Lower leg skin (tissue), 4 donors: ENCODE measurements around the gene PEX10. TPM values are rescaled to one million over a fixed set of nuclear protein-coding genes. Genes with fewer than 3 reads are reported as not detected.

Experiments
- DNase-seq, 2 donors: peaks; one replicate each; pipeline ENCODE4 v3.0.0-alpha.2; 2019; ENCODE audit warnings: low spot score in 2 of 2
- H3K4me3 ChIP-seq: fragments of 200-600 bp; sonication (generic); 2 replicates; pipeline ENCODE4 v1.5.1; 2017; ENCODE audit warnings: mild to moderate bottlenecking, low read depth; ENCODE audit not compliant: poor library complexity, severe bottlenecking
- POLR2A ChIP-seq, 2 donors: fragments of 450-650 bp; IDR thresholded peaks; one replicate each; pipeline ENCODE4 v1.6.1; 2016 to 2017; ENCODE audit warnings: antibody characterized with exemption in 2 of 2, mild to moderate bottlenecking in 1 of 2, moderate library complexity in 1 of 2
- WGBS, 2 donors: methylation state at CpG; one replicate each; pipeline ENCODE4 v1.1.5; 2018; 5-methylcytosine and 5-hydroxymethylcytosine counted together
- intact Hi-C: fragments of 100-400 bp; cut with DNase I; formaldehyde crosslinking; loops from one replicate; pipeline ENCODE4 v1.15.0; 2023; ENCODE audit warnings: low total_unique reads
- total RNA-seq, 4 donors: library from RNA; depleted of rRNA; stranded (reverse); fragments of >200 nt; gene quantifications; one replicate each; pipeline ENCODE4 v1.1.0, GENCODE V29; 2016
- TF ChIP-seq, protein P1 (sequence below), 3 donors: fragments of 450-650 bp; IDR thresholded peaks; one replicate each; pipeline ENCODE4 v1.5.1; 2016; ENCODE audit warnings: antibody characterized with exemption in 3 of 3, mild to moderate bottlenecking in 3 of 3, moderate library complexity in 2 of 3

Gene PEX10
- total RNA-seq, 4 donors from 2014 or later = 18.3 to 35.9 (median 27.7) TPM

GRCh38 chr1:2407166-2407990 lies 5.0 kb downstream of the PEX10 start:
- 78 to 89% methylated on average over 22 to 25 of the region's 25 CpGs for WGBS, 2 donors
- H3K4me3 ChIP-seq = no peak overlapping the region
- no peak for DNase-seq
- intact Hi-C loops = no loop called here
- TF ChIP-seq POLR2A (IDR thresholded peaks at IDR 0.05) = no peak
- TF ChIP-seq, protein P1, sequence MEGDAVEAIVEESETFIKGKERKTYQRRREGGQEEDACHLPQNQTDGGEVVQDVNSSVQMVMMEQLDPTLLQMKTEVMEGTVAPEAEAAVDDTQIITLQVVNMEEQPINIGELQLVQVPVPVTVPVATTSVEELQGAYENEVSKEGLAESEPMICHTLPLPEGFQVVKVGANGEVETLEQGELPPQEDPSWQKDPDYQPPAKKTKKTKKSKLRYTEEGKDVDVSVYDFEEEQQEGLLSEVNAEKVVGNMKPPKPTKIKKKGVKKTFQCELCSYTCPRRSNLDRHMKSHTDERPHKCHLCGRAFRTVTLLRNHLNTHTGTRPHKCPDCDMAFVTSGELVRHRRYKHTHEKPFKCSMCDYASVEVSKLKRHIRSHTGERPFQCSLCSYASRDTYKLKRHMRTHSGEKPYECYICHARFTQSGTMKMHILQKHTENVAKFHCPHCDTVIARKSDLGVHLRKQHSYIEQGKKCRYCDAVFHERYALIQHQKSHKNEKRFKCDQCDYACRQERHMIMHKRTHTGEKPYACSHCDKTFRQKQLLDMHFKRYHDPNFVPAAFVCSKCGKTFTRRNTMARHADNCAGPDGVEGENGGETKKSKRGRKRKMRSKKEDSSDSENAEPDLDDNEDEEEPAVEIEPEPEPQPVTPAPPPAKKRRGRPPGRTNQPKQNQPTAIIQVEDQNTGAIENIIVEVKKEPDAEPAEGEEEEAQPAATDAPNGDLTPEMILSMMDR (IDR thresholded peaks at IDR 0.05) = no peak

GRCh38 chr1:2406451-2407041 lies 5.8 kb downstream of the PEX10 start:
- DNase-seq = no peak
- no peak overlapping the region for H3K4me3 ChIP-seq
- WGBS, 2 donors = 76 to 80% methylated on average over 19 to 25 of the region's 26 CpGs
- TF ChIP-seq, protein P1 (IDR thresholded peaks at IDR 0.05) = no peak
- no peak for TF ChIP-seq POLR2A (IDR thresholded peaks at IDR 0.05)
- intact Hi-C loops = no loop called here

DNA sequence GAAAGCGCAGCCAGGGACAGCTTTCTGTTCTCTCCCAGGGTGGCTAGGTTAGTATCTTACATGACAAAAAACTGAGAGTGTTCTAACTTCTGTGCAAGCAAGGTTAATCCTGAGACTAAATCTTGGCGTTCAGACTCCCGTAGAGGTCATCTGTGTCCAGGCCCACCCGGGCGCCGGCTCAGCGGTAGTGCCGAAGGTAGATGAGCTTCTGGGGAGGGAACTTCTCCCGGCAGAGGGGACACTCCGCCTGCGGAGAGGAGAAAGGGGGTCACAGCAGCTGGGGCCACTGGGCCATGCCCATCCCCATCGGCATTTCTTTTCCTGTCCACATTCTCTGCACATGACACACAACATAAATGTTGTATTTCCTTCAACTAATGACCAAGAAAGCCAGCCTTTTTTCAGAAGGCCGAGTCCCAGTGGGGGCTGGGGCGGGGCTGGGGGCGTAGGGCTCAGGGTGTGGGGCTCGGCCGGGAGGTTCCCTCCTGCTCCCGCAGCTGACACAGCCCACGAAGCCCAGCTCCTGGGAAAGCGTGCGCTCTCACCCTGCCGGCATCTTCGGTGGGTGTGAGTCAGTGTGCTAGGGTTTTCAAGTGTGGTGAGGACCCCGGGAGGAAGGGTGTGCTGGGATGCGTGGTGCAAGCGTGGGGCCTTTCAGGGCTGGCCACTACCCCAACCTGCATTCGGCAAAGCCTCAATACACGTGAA lies 6.6 kb downstream of the PEX10 start:
- intact Hi-C loops = no loop called here
- no peak overlapping the region for H3K4me3 ChIP-seq
- no peak for TF ChIP-seq POLR2A (IDR thresholded peaks at IDR 0.05)
- TF ChIP-seq, protein P1 (IDR thresholded peaks at IDR 0.05) = no peak
- 80 to 81% methylated on average over 27 to 28 of the region's 28 CpGs for WGBS, 2 donors
- DNase-seq = no peak

DNA sequence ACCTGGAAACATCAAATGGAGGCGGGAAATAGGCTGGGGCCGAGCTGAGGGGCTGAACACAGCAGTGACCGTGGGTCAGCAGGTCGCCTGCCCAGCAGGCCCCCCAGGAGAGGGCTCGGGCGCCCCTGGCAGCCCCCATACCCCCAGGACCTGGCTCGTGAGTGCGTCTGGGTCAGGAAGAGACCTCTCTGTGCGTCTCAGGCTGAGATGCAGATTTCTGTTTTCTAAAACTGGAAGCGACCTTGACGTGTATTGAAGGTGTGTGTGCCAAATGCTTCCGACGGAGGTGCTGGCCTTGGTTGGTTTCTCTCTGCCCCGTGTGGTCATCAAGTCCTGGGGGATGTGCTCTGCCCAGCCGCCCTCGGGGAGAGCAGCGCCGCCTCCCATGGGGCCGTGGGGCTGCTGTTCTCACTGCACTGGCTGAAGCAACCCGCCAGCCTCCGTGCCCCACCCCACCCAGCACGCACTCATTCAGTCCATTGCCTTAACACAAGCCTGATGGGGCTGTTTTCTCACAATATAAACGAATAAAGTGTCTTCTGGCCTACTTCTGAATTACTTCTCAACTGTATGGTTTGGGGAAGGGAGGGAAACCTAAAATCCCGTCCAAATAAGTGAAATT lies 7.4 kb downstream of the PEX10 start:
- intact Hi-C loops = no loop called here
- no peak overlapping the region for H3K4me3 ChIP-seq
- no peak for DNase-seq
- TF ChIP-seq POLR2A (IDR thresholded peaks at IDR 0.05) = no peak
- TF ChIP-seq, protein P1 (IDR thresholded peaks at IDR 0.05) = no peak
- whole genome bisulfite sequencing, 2 donors = 81 to 85% methylated on average over 24 of the region's 24 CpGs

GRCh38 chr1:2404142-2404889 lies 8.0 kb downstream of the PEX10 start:
- TF ChIP-seq, protein P1 (IDR thresholded peaks at IDR 0.05) = no peak
- TF ChIP-seq POLR2A (IDR thresholded peaks at IDR 0.05) = no peak
- no peak overlapping the region for H3K4me3 ChIP-seq
- intact Hi-C loops = no loop called here
- WGBS, 2 donors = 78 to 87% methylated on average over 28 to 29 of the region's 29 CpGs
- no peak for DNase-seq
